Retinal pigment epithelial cell (primary cell): Measurements from ENCODE around the gene TMEM45A.

ENCODE experiments used
- DNase-seq: peaks from one replicate; pipeline ENCODE4 v3.0.0-alpha.2; 2010; ENCODE audit warnings: low read depth
- H3K4me3 ChIP-seq: 2 replicates; pipeline ENCODE4 v1.5.1; 2011; ENCODE audit warnings: mild to moderate bottlenecking, low read length, control low read depth, moderate library complexity
- TF ChIP-seq, protein P1 (sequence below): conservative IDR thresholded peaks from 2 replicates; pipeline ENCODE4 v1.5.1; 2011; ENCODE audit warnings: low read depth, low read length, control low read depth, inconsistent platforms

TMEM45A gene

DNA sequence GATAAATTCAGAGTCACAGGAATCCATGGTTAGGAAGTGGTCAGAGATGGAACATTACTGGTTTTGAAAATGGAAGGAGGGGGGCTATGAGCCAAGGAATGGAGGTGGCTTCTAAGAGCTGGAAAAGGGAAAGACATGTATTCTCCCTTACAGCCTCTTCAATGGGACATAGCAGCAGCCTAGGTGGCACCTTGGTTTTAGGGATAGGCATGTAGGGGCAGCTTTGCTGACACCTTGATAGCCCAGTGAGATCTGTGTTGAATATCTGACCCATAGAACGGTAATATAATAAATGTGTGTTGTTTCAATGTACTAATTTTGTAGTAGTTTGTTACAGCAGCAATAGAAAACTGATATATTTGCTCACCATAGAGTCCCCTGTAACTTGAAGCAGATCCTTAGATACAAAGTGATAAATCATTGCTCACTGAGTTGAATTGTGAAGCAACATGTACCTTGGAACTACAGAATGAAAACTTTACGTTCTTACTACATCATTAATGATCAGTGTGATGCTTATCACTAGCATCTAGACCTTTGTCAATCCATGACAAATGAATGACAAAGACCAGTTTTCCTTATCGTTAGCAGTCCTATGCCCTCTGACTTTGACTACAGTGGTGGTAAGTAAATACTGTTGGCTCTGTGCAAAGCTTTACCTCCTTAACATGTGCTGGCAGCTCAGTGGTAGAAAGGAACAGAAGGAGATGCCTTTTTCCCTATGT, 53.8 kb downstream of the TMEM45A start:
- DNase-seq = no peak
- TF ChIP-seq, protein P1, sequence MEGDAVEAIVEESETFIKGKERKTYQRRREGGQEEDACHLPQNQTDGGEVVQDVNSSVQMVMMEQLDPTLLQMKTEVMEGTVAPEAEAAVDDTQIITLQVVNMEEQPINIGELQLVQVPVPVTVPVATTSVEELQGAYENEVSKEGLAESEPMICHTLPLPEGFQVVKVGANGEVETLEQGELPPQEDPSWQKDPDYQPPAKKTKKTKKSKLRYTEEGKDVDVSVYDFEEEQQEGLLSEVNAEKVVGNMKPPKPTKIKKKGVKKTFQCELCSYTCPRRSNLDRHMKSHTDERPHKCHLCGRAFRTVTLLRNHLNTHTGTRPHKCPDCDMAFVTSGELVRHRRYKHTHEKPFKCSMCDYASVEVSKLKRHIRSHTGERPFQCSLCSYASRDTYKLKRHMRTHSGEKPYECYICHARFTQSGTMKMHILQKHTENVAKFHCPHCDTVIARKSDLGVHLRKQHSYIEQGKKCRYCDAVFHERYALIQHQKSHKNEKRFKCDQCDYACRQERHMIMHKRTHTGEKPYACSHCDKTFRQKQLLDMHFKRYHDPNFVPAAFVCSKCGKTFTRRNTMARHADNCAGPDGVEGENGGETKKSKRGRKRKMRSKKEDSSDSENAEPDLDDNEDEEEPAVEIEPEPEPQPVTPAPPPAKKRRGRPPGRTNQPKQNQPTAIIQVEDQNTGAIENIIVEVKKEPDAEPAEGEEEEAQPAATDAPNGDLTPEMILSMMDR = no peak
- no peak overlapping the region for H3K4me3 ChIP-seq

DNA sequence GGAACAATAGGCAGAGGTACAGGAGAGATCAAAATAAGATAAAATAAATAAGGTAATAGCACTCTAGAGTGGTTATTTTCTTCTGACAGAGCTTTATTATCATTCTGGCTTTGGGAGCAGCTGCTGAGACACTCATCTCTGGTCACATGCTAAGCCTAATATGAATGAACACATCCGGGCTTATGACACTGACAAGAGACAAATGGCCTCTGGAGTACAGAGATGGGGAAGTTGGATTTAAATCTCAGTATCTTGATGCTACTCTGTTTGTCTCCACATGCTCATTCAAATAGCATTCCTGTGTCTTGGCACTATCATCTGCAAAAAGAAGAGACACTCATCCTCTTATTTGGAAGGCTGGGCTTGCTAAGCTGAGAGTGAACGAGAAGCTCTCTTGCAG, 55.6 kb downstream of the TMEM45A start:
- DNase-seq = no peak
- TF ChIP-seq, protein P1 = no peak
- no peak overlapping the region for H3K4me3 ChIP-seq

DNA sequence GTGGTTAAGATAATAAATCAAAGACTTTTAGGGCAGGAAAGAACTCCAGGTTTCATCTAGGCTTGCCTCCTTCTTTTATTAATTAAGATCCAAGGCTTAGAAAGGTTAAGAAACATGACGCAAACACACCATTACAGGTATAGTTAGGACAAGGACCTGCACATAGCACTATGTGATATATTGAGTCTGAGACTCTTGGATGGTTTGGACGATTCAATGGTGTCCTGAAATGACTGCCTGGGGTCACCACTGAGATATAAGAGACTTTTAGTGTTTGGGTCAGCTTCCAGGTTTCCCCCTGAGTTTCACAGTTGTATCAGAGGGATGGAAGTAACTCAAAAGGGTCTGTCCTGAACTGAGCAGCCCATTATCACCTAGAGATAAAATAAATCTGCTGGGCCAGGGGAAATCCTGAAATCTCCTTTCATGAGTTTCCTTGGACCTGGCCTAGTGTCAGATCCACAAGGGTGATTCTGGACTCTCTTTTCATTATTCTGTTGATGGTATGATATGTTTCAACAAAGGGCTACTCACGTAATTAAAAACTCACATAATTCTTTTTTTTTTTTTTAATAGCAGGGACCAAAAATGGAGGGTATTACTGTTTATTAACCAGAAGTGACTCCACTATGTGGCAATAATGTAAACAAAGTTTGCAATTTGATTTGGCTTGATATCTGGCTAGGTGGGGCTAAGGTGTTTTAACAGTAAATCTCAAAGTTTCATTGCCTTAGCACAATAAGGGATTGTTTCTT, 61.4 kb downstream of the TMEM45A start:
- no peak overlapping the region for H3K4me3 ChIP-seq
- no peak for DNase-seq
- TF ChIP-seq, protein P1 = no peak

DNA sequence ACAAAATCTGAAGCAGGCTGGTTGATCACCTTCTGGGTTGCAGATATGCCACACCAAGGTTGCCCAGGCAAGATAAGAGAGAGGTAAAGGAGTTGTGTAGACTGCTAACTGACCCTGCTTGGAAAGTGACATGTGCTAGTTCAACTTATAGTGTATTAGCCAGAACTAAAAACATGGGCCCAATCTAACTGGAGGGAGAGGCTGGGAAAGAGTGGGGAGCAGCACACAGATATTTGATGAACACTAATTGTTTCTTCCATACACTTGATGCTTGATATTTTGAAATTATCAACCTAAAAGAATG, 61.9 kb downstream of the TMEM45A start:
- H3K4me3 ChIP-seq = no peak overlapping the region
- TF ChIP-seq, protein P1 = no peak
- no peak for DNase-seq

DNA sequence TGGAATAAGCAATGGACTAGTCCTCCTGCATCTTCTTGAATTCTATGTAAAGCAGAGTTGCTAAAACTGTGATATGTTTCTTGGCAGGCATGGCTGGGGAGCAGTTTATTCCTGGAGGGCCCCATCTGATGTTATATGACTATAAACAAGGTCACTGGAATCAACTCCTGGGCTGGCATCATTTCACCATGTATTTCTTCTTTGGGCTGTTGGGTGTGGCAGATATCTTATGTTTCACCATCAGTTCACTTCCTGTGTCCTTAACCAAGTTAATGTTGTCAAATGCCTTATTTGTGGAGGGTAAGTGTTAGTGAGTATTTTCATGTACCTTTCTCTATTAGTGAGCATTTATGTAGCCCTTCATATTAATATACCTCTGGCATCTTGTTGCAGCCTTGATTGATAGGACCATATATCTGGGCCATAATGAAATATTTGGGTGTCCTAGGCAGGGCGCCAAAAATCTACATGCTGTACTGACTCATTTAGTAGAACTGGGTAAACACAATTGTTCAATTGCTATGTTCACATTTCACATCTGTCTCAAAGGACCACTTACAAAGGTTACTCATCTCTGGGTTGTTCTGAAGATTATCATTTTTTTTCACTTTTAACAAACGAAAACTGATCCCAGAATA, 64.4 kb downstream of the TMEM45A start:
- DNase-seq = no peak
- TF ChIP-seq, protein P1 = no peak

GRCh38 chr3:100558233-100558632, 65.8 kb downstream of the TMEM45A start:
- no peak for DNase-seq
- no peak overlapping the region for H3K4me3 ChIP-seq
- TF ChIP-seq, protein P1 = no peak

More for the DNA sequence above, 64.4 kb downstream of the TMEM45A start:
- no peak overlapping the region for H3K4me3 ChIP-seq
